GM12878 (cell line): ENCODE results near the gene ANKRD34A. TPM values are rescaled to one million over a fixed set of nuclear protein-coding genes. Genes with fewer than 3 reads are reported as not detected.
A peak's percentile ranks its signal among the peaks of the same experiment; 100 is the strongest.

ENCODE experiments used
- BCLAF1 ChIP-seq: fragments of 450-650 bp; IDR thresholded peaks from 2 replicates; pipeline ENCODE4 v1.6.1; 2017; ENCODE audit warnings: antibody characterized with exemption, mild to moderate bottlenecking, moderate library complexity
- BRCA1 ChIP-seq: IDR thresholded peaks from 2 replicates; pipeline ENCODE4 v1.6.1; 2011; ENCODE audit warnings: low read depth, low read length, improper control_type of control experiment
- CBX5 ChIP-seq: sonication (generic); IDR thresholded peaks from 2 replicates; pipeline ENCODE4 v1.6.1; 2016; ENCODE audit warnings: low read depth, moderate library complexity, mild to moderate bottlenecking, inconsistent platforms
- CREB1 ChIP-seq: IDR thresholded peaks from 2 replicates; pipeline ENCODE4 v1.6.1; 2012; ENCODE audit warnings: low read depth, mild to moderate bottlenecking, inconsistent platforms
- JUND ChIP-seq: IDR thresholded peaks from 2 replicates; pipeline ENCODE4 v1.6.1; 2012; ENCODE audit warnings: low read depth, mild to moderate bottlenecking, low read length, improper control_type of control experiment, moderate library complexity
- MTA2 ChIP-seq: fragments of 450-650 bp; IDR thresholded peaks from 2 replicates; pipeline ENCODE4 v1.6.1; 2016; ENCODE audit warnings: low read depth, mild to moderate bottlenecking, moderate library complexity
- MXI1 ChIP-seq: fragments of 150-350 bp; IDR thresholded peaks from 2 replicates; pipeline ENCODE4 v1.6.1; 2011; ENCODE audit warnings: low read depth, mild to moderate bottlenecking, inconsistent platforms, low read length, improper control_type of control experiment
- RUNX3 ChIP-seq: IDR thresholded peaks from 2 replicates; pipeline ENCODE4 v1.6.1; 2012; ENCODE audit warnings: low read length, inconsistent platforms
- SPI1 ChIP-seq: IDR thresholded peaks from 2 replicates; pipeline ENCODE4 v1.6.1; 2011; ENCODE audit warnings: low read depth, mild to moderate bottlenecking, low read length, moderate library complexity, borderline replicate concordance; ENCODE audit not compliant: insufficient read depth
- SREBF1 ChIP-seq: IDR thresholded peaks from 2 replicates; pipeline ENCODE4 v1.6.1; 2012; ENCODE audit warnings: mild to moderate bottlenecking, low read length
- SREBF2 ChIP-seq: IDR thresholded peaks from 2 replicates; pipeline ENCODE4 v1.6.1; 2012; ENCODE audit warnings: mild to moderate bottlenecking, low read length
- SRF ChIP-seq, 2 experiments: IDR thresholded peaks; 2 replicates each; pipeline ENCODE4 v1.6.1; 2011; ENCODE audit warnings: low read depth in 2 of 2, low read length in 2 of 2, mild to moderate bottlenecking in 1 of 2, moderate library complexity in 1 of 2
- SUZ12 ChIP-seq: fragments of 200-600 bp; sonication (generic); IDR thresholded peaks from one replicate; pipeline ENCODE4 v1.6.1; 2018; ENCODE audit warnings: antibody characterized with exemption, mild to moderate bottlenecking; ENCODE audit not compliant: unreplicated experiment
- polyA plus RNA-seq, 11 experiments: library from polyadenylated mRNA; depleted of rRNA in 4 of 11; unstranded in 6 of 11; stranded (reverse) in 5 of 11; fragments of >200 nt; fragmentation: Nextera tagmentation in 4 of 11; fragmentation: Illumina TruSeq in 1 of 11; extraction: Ambion mirVana in 4 of 11; extraction: Trizol in 1 of 11; gene quantifications; 1 replicate in 1 of 11; 2 replicates in 10 of 11; pipeline versions ENCODE4 v1.2.1 to v1.2.3, GENCODE V29; 2011 to 2016; ENCODE audit warnings: inconsistent platforms in 2 of 11, missing spikeins in 2 of 11, low read depth in 1 of 11
- total RNA-seq, 4 experiments: library from RNA; depleted of rRNA in 3 of 4; stranded (reverse); fragments of >200 nt in 3 of 4; fragmentation: Illumina TruSeq in 1 of 4; extraction: Trizol in 1 of 4; gene quantifications; 2 replicates each; pipeline versions ENCODE4 v1.2.1 to v1.2.3, GENCODE V29; 2013 to 2021
- TF ChIP-seq, protein P1 (sequence below): fragments of 450-650 bp; IDR thresholded peaks from 2 replicates; pipeline ENCODE4 v1.6.1; 2016; ENCODE audit warnings: mild to moderate bottlenecking, moderate library complexity, borderline replicate concordance
- TF ChIP-seq, protein P2 (sequence below): fragments of 450-650 bp; IDR thresholded peaks from 2 replicates; pipeline ENCODE4 v1.6.1; 2016; ENCODE audit warnings: mild to moderate bottlenecking
- TF ChIP-seq, protein P3 (sequence below): fragments of 150-350 bp; IDR thresholded peaks from 2 replicates; pipeline ENCODE4 v1.6.1; 2014; ENCODE audit warnings: mild to moderate bottlenecking, low read depth, low read length
- TF ChIP-seq, protein P4 (sequence below): fragments of 450-650 bp; IDR thresholded peaks from 2 replicates; pipeline ENCODE4 v1.6.1; 2017; ENCODE audit warnings: mild to moderate bottlenecking

Gene ANKRD34A
- total and polyA plus RNA-seq, 10 of the 15 experiments (the other 5 are each of a cell fraction or from before 2014, with no cell fraction given), result 0.40 to 3.5 (median 1.6) TPM

GRCh38 chr1:145964328-145965118 lies at the start of gene ANKRD34A, which contains the start of gene POLR3GL (continued):
- TF ChIP-seq, protein P1, sequence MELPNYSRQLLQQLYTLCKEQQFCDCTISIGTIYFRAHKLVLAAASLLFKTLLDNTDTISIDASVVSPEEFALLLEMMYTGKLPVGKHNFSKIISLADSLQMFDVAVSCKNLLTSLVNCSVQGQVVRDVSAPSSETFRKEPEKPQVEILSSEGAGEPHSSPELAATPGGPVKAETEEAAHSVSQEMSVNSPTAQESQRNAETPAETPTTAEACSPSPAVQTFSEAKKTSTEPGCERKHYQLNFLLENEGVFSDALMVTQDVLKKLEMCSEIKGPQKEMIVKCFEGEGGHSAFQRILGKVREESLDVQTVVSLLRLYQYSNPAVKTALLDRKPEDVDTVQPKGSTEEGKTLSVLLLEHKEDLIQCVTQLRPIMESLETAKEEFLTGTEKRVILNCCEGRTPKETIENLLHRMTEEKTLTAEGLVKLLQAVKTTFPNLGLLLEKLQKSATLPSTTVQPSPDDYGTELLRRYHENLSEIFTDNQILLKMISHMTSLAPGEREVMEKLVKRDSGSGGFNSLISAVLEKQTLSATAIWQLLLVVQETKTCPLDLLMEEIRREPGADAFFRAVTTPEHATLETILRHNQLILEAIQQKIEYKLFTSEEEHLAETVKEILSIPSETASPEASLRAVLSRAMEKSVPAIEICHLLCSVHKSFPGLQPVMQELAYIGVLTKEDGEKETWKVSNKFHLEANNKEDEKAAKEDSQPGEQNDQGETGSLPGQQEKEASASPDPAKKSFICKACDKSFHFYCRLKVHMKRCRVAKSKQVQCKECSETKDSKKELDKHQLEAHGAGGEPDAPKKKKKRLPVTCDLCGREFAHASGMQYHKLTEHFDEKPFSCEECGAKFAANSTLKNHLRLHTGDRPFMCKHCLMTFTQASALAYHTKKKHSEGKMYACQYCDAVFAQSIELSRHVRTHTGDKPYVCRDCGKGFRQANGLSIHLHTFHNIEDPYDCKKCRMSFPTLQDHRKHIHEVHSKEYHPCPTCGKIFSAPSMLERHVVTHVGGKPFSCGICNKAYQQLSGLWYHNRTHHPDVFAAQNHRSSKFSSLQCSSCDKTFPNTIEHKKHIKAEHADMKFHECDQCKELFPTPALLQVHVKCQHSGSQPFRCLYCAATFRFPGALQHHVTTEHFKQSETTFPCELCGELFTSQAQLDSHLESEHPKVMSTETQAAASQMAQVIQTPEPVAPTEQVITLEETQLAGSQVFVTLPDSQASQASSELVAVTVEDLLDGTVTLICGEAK, result no peak; the same call in 1 of the 2 replicates
- peak; percentile 74; the same call in 1 of the 2 replicates for TF ChIP-seq SPI1
- no peak; the same call in 1 of the 2 replicates for TF ChIP-seq RUNX3
- TF ChIP-seq, protein P2, sequence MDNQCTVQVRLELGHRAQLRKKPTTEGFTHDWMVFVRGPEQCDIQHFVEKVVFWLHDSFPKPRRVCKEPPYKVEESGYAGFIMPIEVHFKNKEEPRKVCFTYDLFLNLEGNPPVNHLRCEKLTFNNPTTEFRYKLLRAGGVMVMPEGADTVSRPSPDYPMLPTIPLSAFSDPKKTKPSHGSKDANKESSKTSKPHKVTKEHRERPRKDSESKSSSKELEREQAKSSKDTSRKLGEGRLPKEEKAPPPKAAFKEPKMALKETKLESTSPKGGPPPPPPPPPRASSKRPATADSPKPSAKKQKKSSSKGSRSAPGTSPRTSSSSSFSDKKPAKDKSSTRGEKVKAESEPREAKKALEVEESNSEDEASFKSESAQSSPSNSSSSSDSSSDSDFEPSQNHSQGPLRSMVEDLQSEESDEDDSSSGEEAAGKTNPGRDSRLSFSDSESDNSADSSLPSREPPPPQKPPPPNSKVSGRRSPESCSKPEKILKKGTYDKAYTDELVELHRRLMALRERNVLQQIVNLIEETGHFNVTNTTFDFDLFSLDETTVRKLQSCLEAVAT, result 0 out of 2 replicates have a peak, but pooled peaks have one; percentile 37
- TF ChIP-seq SRF (IDR thresholded peaks at IDR 0.05; ENCODE audit: low read depth in 2 of 2, low read length in 2 of 2), result no peak
- peak; percentile 30; the same call in 1 of the 2 replicates for TF ChIP-seq CREB1
- no peak for TF ChIP-seq SREBF2
- TF ChIP-seq, protein P3, sequence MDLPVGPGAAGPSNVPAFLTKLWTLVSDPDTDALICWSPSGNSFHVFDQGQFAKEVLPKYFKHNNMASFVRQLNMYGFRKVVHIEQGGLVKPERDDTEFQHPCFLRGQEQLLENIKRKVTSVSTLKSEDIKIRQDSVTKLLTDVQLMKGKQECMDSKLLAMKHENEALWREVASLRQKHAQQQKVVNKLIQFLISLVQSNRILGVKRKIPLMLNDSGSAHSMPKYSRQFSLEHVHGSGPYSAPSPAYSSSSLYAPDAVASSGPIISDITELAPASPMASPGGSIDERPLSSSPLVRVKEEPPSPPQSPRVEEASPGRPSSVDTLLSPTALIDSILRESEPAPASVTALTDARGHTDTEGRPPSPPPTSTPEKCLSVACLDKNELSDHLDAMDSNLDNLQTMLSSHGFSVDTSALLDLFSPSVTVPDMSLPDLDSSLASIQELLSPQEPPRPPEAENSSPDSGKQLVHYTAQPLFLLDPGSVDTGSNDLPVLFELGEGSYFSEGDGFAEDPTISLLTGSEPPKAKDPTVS, result no peak
- no peak for TF ChIP-seq MTA2
- TF ChIP-seq BRCA1, result no peak
- TF ChIP-seq BCLAF1, result no peak
- TF ChIP-seq CBX5, result no peak
- TF ChIP-seq, protein P4, sequence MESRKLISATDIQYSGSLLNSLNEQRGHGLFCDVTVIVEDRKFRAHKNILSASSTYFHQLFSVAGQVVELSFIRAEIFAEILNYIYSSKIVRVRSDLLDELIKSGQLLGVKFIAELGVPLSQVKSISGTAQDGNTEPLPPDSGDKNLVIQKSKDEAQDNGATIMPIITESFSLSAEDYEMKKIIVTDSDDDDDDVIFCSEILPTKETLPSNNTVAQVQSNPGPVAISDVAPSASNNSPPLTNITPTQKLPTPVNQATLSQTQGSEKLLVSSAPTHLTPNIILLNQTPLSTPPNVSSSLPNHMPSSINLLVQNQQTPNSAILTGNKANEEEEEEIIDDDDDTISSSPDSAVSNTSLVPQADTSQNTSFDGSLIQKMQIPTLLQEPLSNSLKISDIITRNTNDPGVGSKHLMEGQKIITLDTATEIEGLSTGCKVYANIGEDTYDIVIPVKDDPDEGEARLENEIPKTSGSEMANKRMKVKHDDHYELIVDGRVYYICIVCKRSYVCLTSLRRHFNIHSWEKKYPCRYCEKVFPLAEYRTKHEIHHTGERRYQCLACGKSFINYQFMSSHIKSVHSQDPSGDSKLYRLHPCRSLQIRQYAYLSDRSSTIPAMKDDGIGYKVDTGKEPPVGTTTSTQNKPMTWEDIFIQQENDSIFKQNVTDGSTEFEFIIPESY, result no peak
- no peak for TF ChIP-seq JUND
- TF ChIP-seq SUZ12, result no peak
- TF ChIP-seq SREBF1, result no peak
- TF ChIP-seq MXI1, result no peak
